Measurements from ENCODE around the gene CRISPLD2.

The CRISPLD2 gene

GRCh38 chr16:84899414-84899813 lies 79.6 kb downstream of the CRISPLD2 start:
- TF ChIP-seq, protein P1, sequence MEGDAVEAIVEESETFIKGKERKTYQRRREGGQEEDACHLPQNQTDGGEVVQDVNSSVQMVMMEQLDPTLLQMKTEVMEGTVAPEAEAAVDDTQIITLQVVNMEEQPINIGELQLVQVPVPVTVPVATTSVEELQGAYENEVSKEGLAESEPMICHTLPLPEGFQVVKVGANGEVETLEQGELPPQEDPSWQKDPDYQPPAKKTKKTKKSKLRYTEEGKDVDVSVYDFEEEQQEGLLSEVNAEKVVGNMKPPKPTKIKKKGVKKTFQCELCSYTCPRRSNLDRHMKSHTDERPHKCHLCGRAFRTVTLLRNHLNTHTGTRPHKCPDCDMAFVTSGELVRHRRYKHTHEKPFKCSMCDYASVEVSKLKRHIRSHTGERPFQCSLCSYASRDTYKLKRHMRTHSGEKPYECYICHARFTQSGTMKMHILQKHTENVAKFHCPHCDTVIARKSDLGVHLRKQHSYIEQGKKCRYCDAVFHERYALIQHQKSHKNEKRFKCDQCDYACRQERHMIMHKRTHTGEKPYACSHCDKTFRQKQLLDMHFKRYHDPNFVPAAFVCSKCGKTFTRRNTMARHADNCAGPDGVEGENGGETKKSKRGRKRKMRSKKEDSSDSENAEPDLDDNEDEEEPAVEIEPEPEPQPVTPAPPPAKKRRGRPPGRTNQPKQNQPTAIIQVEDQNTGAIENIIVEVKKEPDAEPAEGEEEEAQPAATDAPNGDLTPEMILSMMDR (IDR thresholded peaks at IDR 0.05; ENCODE audit: low read depth, low read length), result no peak
- no peak overlapping the region for H3K4me3 ChIP-seq (ENCODE audit: low read depth, low read length)
- H3K27me3 ChIP-seq (ENCODE audit: insufficient read depth, low read depth, severe bottlenecking), result no peaks in the 10 kb centered on the region
- DNase-seq, result no peak
- no peak overlapping the region for H3K27ac ChIP-seq
- no peaks in the 10 kb centered on the region for H3K9me3 ChIP-seq (ENCODE audit: severe bottlenecking)
- no peaks in the 10 kb centered on the region for H3K36me3 ChIP-seq

DNA sequence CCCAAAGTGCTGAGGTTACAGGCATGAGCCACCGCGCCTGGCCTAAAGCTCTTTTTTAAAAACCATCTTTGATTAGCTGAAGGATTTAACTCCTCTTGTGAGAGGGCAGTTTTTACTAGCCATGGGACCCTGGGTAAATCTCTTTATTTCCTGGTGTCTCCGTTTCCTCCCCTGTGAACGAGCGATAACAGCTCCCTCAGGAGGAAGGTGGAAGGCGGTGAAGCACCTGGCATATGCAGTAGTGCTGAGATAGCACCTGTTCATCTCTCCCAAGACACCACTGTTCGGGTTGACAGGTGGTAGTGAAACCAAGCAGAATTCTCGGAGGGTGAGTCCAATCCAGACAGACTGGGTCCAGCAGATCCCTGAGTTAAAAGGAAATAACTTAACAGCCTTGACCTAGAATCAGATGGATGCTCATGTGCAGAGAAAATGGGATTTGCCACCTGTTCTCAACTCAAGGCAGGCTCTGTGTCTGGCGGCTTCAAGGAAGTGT lies 86.2 kb downstream of the CRISPLD2 start:
- Histone ChIP-seq H3K4me3 (ENCODE audit: low read depth, low read length) (no peak overlapping the region), H3K27ac (no peak overlapping the region), H3K9me3 (ENCODE audit: severe bottlenecking) (no peaks in the 10 kb centered on the region), H3K36me3 (no peaks in the 10 kb centered on the region), H3K27me3 (ENCODE audit: insufficient read depth, low read depth, severe bottlenecking) (no peaks in the 10 kb centered on the region)
- TF ChIP-seq, protein P1 (IDR thresholded peaks at IDR 0.05; ENCODE audit: low read depth, low read length), result no peak
- no peak for DNase-seq

DNA sequence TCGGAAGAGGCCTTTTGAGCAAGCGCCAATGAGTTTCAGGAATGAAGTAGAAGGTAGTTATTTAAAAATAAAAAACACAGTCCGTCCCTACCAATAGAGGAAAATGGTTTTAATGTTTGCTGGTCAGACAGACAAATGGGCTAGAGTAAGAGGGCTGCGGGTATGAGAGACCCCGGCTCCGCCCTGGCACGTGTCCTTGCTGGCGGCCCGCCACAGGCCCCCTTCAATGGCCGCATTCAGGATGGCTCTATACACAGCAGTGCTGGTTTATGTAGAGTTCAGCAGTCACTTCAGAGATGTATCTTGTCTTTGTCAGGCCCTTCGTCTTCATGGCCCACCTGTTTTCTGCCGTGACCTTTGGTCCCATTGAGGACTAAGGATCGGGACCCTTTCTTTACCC lies 87.3 kb downstream of the CRISPLD2 start:
- Histone ChIP-seq H3K4me3 (ENCODE audit: low read depth, low read length) (no peak overlapping the region), H3K27me3 (ENCODE audit: insufficient read depth, low read depth, severe bottlenecking) (no peaks in the 10 kb centered on the region), H3K9me3 (ENCODE audit: severe bottlenecking) (no peaks in the 10 kb centered on the region), H3K36me3 (no peaks in the 10 kb centered on the region), H3K27ac (no peak overlapping the region)
- no peak for DNase-seq
- TF ChIP-seq, protein P1 (IDR thresholded peaks at IDR 0.05; ENCODE audit: low read depth, low read length), result no peak

DNA sequence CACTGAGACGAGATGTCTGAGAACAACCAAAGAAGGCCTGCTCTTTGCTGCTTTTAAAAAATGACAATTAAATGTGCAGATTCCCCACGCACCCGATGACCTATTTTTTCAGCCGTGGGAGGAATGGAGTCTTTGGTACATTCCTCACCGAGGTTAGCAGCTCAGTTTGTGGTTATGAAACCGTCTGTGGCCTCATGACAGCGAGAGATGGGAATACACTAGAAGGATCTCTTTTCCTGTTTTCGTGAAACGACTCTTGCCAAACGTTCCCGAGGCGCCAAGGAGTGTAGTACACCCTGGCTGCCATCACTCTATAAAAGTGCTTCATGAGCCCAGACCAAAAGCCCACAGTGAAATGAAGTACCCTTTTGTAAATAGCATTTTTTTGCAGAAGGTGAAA lies 87.8 kb downstream of the CRISPLD2 start:
- Histone ChIP-seq H3K36me3 (no peaks in the 10 kb centered on the region), H3K9me3 (ENCODE audit: severe bottlenecking) (no peaks in the 10 kb centered on the region), H3K27ac (no peak overlapping the region), H3K27me3 (ENCODE audit: insufficient read depth, low read depth, severe bottlenecking) (no peaks in the 10 kb centered on the region), H3K4me3 (ENCODE audit: low read depth, low read length) (no peak overlapping the region)
- no peak for DNase-seq
- TF ChIP-seq, protein P1 (IDR thresholded peaks at IDR 0.05; ENCODE audit: low read depth, low read length), result no peak

GRCh38 chr16:84909476-84910085 lies 89.8 kb downstream of the CRISPLD2 start:
- Histone ChIP-seq H3K4me3 (ENCODE audit: low read depth, low read length) (no peak overlapping the region), H3K27me3 (ENCODE audit: insufficient read depth, low read depth, severe bottlenecking) (no peaks in the 10 kb centered on the region), H3K9me3 (ENCODE audit: severe bottlenecking) (no peaks in the 10 kb centered on the region), H3K36me3 (no peaks in the 10 kb centered on the region), H3K27ac (no peak overlapping the region)
- DNase-seq, result no peak
- TF ChIP-seq, protein P1 (IDR thresholded peaks at IDR 0.05; ENCODE audit: low read depth, low read length), result no peak
